ENCODE data around the gene SKA1. TPM values are rescaled to one million over a fixed set of nuclear protein-coding genes. Genes with fewer than 3 reads are reported as not detected.
"Not testable (repeated sequence)": the region's sequence is repeated elsewhere in the genome, so short reads cannot be mapped to it uniquely, and the experiment has no call there.

SKA1 gene
- total RNA-seq, 3 donors from 2014 or later (not counting 1 experiment from before 2014, with no cell fraction given) = 1.1 to 1.2 (median 1.2) TPM

- no peak for TF ChIP-seq CTCF (IDR thresholded peaks at IDR 0.05)
- no peaks in the 10 kb centered on the region for H3K4me1 Mint-ChIP-seq
- DNase-seq (no peak), ATAC-seq (no peak)
- Histone ChIP-seq H3K4me3 (ENCODE audit: low read length) (no peak overlapping the region), H3K36me3 (ENCODE audit: control insufficient read depth, insufficient read depth, low read length) (no peaks in the 10 kb centered on the region), H3K27me3 (ENCODE audit: control insufficient read depth, insufficient read depth, low read length) (no peaks in the 10 kb centered on the region), H3K4me1 (ENCODE audit: control insufficient read depth, insufficient read depth, low read length) (no peaks in the 10 kb centered on the region), H3K9me3 (ENCODE audit: control insufficient read depth, insufficient read depth, low read length) (no peaks in the 10 kb centered on the region), H3K27ac (ENCODE audit: low read length) (no peak overlapping the region)
- WGBS (ENCODE audit: insufficient coverage) = no CpG with 5 or more reads among the region's 4 CpGs
- H3K36me3 Mint-ChIP-seq = no peaks in the 10 kb centered on the region
- intact Hi-C loops (cut with micrococcal nuclease) = no loop called here
- no peaks in the 10 kb centered on the region for H3K9me3 Mint-ChIP-seq
- H3K27ac Mint-ChIP-seq = no peak overlapping the region
- no peak overlapping the region for H3K4me3 Mint-ChIP-seq
- H3K27me3 Mint-ChIP-seq (ENCODE audit: low read depth in 2 of 2) = peaks cover 30 to 65% of the 10 kb centered on the region in 2 donors
Measured at GRCh38 chr18:50399582-50399981, 24.7 kb downstream of the SKA1 start.

- H3K27ac ChIP-seq (ENCODE audit: low read length); H3K4me1 Mint-ChIP-seq; H3K36me3 Mint-ChIP-seq; H3K4me1 ChIP-seq (ENCODE audit: control insufficient read depth, insufficient read depth, low read length); H3K27me3 ChIP-seq (ENCODE audit: control insufficient read depth, insufficient read depth, low read length); intact Hi-C loops (cut with micrococcal nuclease); H3K4me3 Mint-ChIP-seq; H3K9me3 Mint-ChIP-seq; H3K9me3 ChIP-seq (ENCODE audit: control insufficient read depth, insufficient read depth, low read length); H3K27ac Mint-ChIP-seq; H3K4me3 ChIP-seq (ENCODE audit: low read length); ATAC-seq; H3K36me3 ChIP-seq (ENCODE audit: control insufficient read depth, insufficient read depth, low read length); DNase-seq: not testable (repeated sequence)
- H3K27me3 Mint-ChIP-seq (ENCODE audit: low read depth in 2 of 2) = peaks cover 32 to 74% of the 10 kb centered on the region in 2 donors
- WGBS (ENCODE audit: insufficient coverage) = 71% methylated on average over 5 of the region's 5 CpGs
Measured at GRCh38 chr18:50400438-50400837, 25.6 kb downstream of the SKA1 start.

GRCh38 chr18:50401295-50401694, 26.4 kb downstream of the SKA1 start:
- no peak overlapping the region for H3K4me3 Mint-ChIP-seq
- no peak overlapping the region for H3K4me3 ChIP-seq (ENCODE audit: low read length)
- ATAC-seq (no peak), DNase-seq (no peak)
- no peaks in the 10 kb centered on the region for H3K9me3 ChIP-seq (ENCODE audit: control insufficient read depth, insufficient read depth, low read length)
- no peaks in the 10 kb centered on the region for H3K27me3 ChIP-seq (ENCODE audit: control insufficient read depth, insufficient read depth, low read length)
- no peaks in the 10 kb centered on the region for H3K36me3 ChIP-seq (ENCODE audit: control insufficient read depth, insufficient read depth, low read length)
- no peak for TF ChIP-seq CTCF (IDR thresholded peaks at IDR 0.05)
- H3K27ac ChIP-seq (ENCODE audit: low read length) = no peak overlapping the region
- H3K36me3 Mint-ChIP-seq = no peaks in the 10 kb centered on the region
- no peak overlapping the region for H3K27ac Mint-ChIP-seq
- intact Hi-C loops (cut with micrococcal nuclease) = no loop called here
- 53% methylated on average over 17 of the region's 18 CpGs for WGBS (ENCODE audit: insufficient coverage)
- peaks cover 34 to 83% of the 10 kb centered on the region in 2 donors for H3K27me3 Mint-ChIP-seq (ENCODE audit: low read depth in 2 of 2)
- H3K4me1 ChIP-seq (ENCODE audit: control insufficient read depth, insufficient read depth, low read length) = no peaks in the 10 kb centered on the region
- H3K4me1 Mint-ChIP-seq = no peaks in the 10 kb centered on the region
- no peaks in the 10 kb centered on the region for H3K9me3 Mint-ChIP-seq

GRCh38 chr18:50401888-50402287, 27.0 kb downstream of the SKA1 start:
- TF ChIP-seq CTCF (IDR thresholded peaks at IDR 0.05) = no peak
- no peak overlapping the region for H3K27ac ChIP-seq (ENCODE audit: low read length)
- H3K36me3 ChIP-seq (ENCODE audit: control insufficient read depth, insufficient read depth, low read length) = no peaks in the 10 kb centered on the region
- H3K27me3 ChIP-seq (ENCODE audit: control insufficient read depth, insufficient read depth, low read length) = no peaks in the 10 kb centered on the region
- Mint-ChIP-seq H3K36me3 (no peaks in the 10 kb centered on the region), H3K4me1 (no peaks in the 10 kb centered on the region), H3K27ac (no peak overlapping the region), H3K4me3 (no peak overlapping the region), H3K9me3 (no peaks in the 10 kb centered on the region), H3K27me3 (ENCODE audit: low read depth in 2 of 2) (peaks cover 34 to 89% of the 10 kb centered on the region in 2 donors)
- peak in 1 of 2 donors; percentile 17 for DNase-seq
- ATAC-seq = no peak
- no peaks in the 10 kb centered on the region for H3K4me1 ChIP-seq (ENCODE audit: control insufficient read depth, insufficient read depth, low read length)
- no peak overlapping the region for H3K4me3 ChIP-seq (ENCODE audit: low read length)
- H3K9me3 ChIP-seq (ENCODE audit: control insufficient read depth, insufficient read depth, low read length) = no peaks in the 10 kb centered on the region
- WGBS (ENCODE audit: insufficient coverage) = 17% methylated on average over 21 of the region's 21 CpGs
- intact Hi-C loops (cut with micrococcal nuclease) = no loop called here

GRCh38 chr18:50404752-50405581, 30.1 kb downstream of the SKA1 start:
- H3K4me3 Mint-ChIP-seq; H3K27me3 ChIP-seq (ENCODE audit: control insufficient read depth, insufficient read depth, low read length); H3K4me1 ChIP-seq (ENCODE audit: control insufficient read depth, insufficient read depth, low read length); H3K36me3 Mint-ChIP-seq; H3K36me3 ChIP-seq (ENCODE audit: control insufficient read depth, insufficient read depth, low read length); intact Hi-C loops (cut with micrococcal nuclease); H3K4me3 ChIP-seq (ENCODE audit: low read length); H3K9me3 ChIP-seq (ENCODE audit: control insufficient read depth, insufficient read depth, low read length); H3K9me3 Mint-ChIP-seq; DNase-seq; ATAC-seq; H3K27ac ChIP-seq (ENCODE audit: low read length); H3K4me1 Mint-ChIP-seq; H3K27ac Mint-ChIP-seq: not testable (repeated sequence)
- whole genome bisulfite sequencing (ENCODE audit: insufficient coverage) = 60% methylated on average over 13 of the region's 13 CpGs
- H3K27me3 Mint-ChIP-seq (ENCODE audit: low read depth in 2 of 2) = peaks cover 44 to 98% of the 10 kb centered on the region in 2 donors

Data from natural killer cell (primary cell).